ENCODE results near the gene DDX10.

Gene DDX10

GRCh38 chr11:108895579-108896480, 231.0 kb downstream of the DDX10 start:
- TF ChIP-seq CTCF (IDR thresholded peaks at IDR 0.05), result no peak
- Histone ChIP-seq H3K27ac (no peak overlapping the region), H3K4me3 (no peak overlapping the region)
- DNase-seq (ENCODE audit: low spot score), result no peak

GRCh38 chr11:108897071-108897481, 232.2 kb downstream of the DDX10 start:
- TF ChIP-seq CTCF (IDR thresholded peaks at IDR 0.05), result no peak
- no peak overlapping the region for H3K4me3 ChIP-seq
- DNase-seq (ENCODE audit: low spot score), result no peak
- no peak overlapping the region for H3K27ac ChIP-seq

- no peak for TF ChIP-seq CTCF (IDR thresholded peaks at IDR 0.05)
- H3K27ac ChIP-seq, result no peak overlapping the region
- H3K4me3 ChIP-seq, result no peak overlapping the region
- no peak for DNase-seq (ENCODE audit: low spot score)
These were observed 233.0 kb downstream of the DDX10 start for GRCh38 chr11:108897916-108898315.

- H3K4me3 ChIP-seq, result no peak overlapping the region
- TF ChIP-seq CTCF (IDR thresholded peaks at IDR 0.05), result no peak
- no peak overlapping the region for H3K27ac ChIP-seq
- DNase-seq (ENCODE audit: low spot score), result no peak
These were observed 236.5 kb downstream of the DDX10 start for GRCh38 chr11:108901359-108901758.

- Histone ChIP-seq H3K27ac (no peak overlapping the region), H3K4me3 (no peak overlapping the region)
- no peak for DNase-seq (ENCODE audit: low spot score)
- TF ChIP-seq CTCF (IDR thresholded peaks at IDR 0.05), result no peak
These were observed 237.2 kb downstream of the DDX10 start for GRCh38 chr11:108902027-108902469.

GRCh38 chr11:108904480-108904879, 239.6 kb downstream of the DDX10 start:
- no peak overlapping the region for H3K27ac ChIP-seq
- DNase-seq (ENCODE audit: low spot score), result no peak
- H3K4me3 ChIP-seq, result no peak overlapping the region
- no peak for TF ChIP-seq CTCF (IDR thresholded peaks at IDR 0.05)

- Histone ChIP-seq H3K4me3 (no peak overlapping the region), H3K27ac (no peak overlapping the region)
- no peak for DNase-seq (ENCODE audit: low spot score)
- no peak for TF ChIP-seq CTCF (IDR thresholded peaks at IDR 0.05)
These were observed 241.5 kb downstream of the DDX10 start for GRCh38 chr11:108906329-108906728.
